GM12865 (cell line): Measurements from ENCODE around the gene LENEP.
"Not testable (repeated sequence)": the region's sequence is repeated elsewhere in the genome, so short reads cannot be mapped to it uniquely, and the experiment has no call there.

Experiments used
- DNase-seq: peaks from one replicate; pipeline ENCODE4 v3.0.0; 2010; ENCODE audit warnings: low read depth
- H3K4me3 ChIP-seq: 2 replicates; pipeline ENCODE4 v1.5.1; 2011; ENCODE audit warnings: mild to moderate bottlenecking, low read depth, low read length, control low read depth
- TF ChIP-seq, protein P1 (sequence below): IDR thresholded peaks from 2 replicates; pipeline ENCODE4 v1.5.1; 2011; ENCODE audit warnings: low read length, control low read depth, low read depth, inconsistent platforms; ENCODE audit not compliant: insufficient read depth; ENCODE audit errors: missing control alignments

The LENEP gene

DNA sequence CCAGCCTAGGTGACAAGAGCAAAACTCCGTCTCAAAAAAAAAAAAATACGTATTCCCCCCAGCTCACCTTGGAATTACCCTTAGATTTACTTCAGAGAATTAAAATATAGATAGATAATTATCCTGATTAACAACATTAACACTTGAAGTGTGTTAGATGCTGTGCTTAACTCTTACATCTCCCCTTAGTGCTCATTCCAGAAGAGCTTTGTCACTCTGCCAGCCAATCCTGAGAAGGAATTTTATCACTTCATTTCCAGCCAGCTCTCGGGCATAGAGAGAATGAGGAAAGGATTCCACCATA lies 21.2 kb upstream of the LENEP start:
- H3K4me3 ChIP-seq = no peak overlapping the region
- TF ChIP-seq, protein P1, sequence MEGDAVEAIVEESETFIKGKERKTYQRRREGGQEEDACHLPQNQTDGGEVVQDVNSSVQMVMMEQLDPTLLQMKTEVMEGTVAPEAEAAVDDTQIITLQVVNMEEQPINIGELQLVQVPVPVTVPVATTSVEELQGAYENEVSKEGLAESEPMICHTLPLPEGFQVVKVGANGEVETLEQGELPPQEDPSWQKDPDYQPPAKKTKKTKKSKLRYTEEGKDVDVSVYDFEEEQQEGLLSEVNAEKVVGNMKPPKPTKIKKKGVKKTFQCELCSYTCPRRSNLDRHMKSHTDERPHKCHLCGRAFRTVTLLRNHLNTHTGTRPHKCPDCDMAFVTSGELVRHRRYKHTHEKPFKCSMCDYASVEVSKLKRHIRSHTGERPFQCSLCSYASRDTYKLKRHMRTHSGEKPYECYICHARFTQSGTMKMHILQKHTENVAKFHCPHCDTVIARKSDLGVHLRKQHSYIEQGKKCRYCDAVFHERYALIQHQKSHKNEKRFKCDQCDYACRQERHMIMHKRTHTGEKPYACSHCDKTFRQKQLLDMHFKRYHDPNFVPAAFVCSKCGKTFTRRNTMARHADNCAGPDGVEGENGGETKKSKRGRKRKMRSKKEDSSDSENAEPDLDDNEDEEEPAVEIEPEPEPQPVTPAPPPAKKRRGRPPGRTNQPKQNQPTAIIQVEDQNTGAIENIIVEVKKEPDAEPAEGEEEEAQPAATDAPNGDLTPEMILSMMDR = no peak
- DNase-seq = no peak

DNA sequence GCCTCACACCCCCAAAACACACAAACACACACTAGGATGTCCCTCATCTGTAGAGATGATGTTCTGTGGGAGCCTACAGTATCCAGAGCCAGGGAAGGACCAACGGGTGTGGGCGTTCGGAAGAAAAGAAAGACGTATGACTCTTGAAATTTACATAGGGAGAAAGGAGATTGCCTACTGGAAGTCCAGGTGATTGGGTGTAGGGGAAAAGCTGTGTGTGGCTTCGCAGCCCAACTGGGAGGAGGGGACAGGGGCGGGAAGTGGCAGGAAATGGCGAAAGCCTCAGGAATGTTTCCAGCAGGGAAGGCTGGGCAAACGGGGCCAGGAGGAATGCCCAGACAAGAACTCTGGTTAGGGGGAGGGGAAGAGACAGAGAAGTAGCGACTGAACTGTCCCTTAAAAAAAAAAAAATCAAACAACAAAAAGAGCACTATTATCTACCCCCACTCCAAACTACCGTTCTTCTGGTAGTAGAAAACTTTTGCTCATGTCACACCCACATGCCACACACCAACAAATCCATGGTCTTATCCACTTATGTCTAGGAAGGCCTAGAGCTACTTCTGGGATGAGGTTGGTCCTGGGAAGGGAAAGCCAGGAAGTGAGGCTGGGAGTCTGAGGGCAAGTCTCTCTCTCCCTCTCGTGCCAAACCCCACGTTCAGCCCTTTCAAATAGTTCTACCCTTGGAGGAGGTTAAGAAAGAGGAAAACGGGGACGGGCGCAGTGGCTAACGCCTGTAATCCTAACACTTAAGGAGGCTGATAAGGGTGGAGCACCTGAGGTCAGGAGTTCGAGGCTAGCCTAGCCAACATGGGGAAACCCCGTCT lies 20.7 kb upstream of the LENEP start:
- peak overlapping the region; percentile 96 for H3K4me3 ChIP-seq
- DNase-seq = no peak
- TF ChIP-seq, protein P1 = no peak

DNA sequence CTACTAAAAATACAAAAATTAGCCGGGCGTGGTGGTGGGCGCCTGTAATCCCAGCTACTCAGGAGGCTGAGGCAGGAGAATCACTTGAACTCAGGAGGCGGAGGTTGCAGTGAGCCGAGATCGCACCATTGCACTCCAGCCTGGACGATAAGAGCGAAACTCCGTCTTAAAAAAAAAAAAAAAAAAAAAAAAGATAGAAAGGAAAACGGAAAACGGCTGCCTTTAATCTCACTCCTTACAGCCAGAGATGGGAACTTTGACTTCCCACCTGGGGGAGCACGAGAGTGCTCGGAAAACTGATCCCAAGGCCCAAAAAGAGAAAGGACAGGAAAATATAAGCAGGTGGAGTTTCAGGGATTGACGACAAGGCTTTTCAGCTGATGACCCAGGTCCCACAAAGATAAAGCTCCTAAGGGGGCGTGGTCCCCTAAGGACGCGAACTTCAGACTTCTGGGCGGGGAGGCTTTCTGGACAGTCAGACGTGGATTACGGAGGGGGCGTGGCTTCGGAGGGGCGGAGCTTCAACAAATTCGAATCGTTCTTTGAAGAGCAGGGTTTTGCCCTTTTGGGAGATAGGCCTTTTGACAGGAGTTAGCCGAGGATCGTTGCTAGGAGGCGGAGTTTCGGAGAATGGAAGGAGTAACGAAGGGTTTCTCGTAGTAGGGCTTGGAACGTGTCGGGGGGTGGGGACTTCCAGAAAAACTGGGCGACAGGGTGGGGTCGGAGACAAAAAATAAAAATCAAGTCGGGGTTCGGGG lies 19.9 kb upstream of the LENEP start:
- peak; percentile 96 for DNase-seq
- TF ChIP-seq, protein P1 = no peak
- peak overlapping the region; percentile 96 for H3K4me3 ChIP-seq

DNA sequence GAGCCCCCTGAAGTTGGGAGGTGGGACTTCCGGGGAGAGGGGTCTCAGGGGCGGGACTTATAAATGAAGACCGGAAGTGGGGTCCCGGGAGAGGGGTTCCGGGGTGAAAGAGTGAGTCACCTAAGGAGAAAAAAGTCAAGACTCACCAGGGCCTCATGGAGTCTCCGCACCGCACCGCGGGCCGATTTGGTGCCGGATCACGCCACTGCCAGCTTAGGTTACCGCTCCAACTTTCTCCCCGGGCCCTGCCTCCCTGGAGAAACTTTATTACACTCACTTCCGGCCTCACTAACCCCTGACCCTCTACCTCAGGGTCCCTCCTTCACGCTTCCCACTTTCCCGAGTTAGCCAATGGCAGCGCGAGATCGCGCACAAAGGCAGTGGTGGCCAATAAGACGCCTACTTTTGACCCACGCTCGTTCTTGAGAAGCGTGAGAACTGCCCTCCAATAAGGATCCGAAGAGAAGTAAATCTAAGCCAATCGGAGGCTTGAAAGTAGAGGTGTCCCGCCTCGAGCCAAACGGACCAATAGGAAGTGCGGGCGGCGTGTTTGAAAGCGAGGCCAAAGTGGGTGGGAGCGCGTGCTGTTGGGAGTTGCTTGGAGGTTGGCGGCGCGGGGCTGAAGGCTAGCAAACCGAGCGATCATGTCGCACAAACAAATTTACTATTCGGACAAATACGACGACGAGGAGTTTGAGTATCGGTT lies 19.1 kb upstream of the LENEP start, which contains the start of gene CKS1B:
CKS1B (plus strand) TSS at position 580 of the 706 bp plus-strand sequence; CDS start at position 645, 65 bp downstream.
- TF ChIP-seq, protein P1 = no peak
- DNase-seq = peak; percentile 100
- H3K4me3 ChIP-seq = peak within 1 kb of the TSS; percentile 96

DNA sequence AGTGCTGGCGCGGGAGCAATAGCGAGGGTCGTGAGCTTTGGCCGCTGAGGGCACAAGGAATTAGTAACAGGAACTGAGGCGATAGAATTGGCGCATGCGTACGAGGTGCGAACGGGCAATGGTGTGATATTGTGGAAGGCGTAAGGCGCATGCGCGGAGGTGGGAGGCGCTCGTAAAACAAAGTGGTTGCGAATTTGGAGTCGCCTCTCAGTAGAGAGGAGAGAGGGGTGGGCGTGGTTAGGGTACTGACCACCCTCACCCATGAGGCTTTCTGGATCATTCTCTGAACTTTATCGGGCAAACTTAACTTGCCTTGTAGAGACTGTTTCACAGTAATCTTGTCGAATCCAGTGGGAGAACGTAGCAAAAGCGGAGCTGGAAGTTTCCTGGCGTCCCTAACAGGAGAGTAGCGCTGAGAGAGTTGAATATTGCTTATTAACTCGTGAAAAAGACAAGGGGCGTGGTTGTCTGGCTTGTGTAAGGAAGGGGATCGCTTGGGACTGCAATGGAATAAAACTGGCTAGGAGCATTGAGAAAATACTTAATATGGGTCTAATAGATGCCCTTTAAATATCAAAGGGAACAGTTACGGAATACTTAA lies 18.5 kb upstream of the LENEP start:
- peak; percentile 98 for DNase-seq
- H3K4me3 ChIP-seq = peak overlapping the region; percentile 96
- TF ChIP-seq, protein P1 = no peak

DNA sequence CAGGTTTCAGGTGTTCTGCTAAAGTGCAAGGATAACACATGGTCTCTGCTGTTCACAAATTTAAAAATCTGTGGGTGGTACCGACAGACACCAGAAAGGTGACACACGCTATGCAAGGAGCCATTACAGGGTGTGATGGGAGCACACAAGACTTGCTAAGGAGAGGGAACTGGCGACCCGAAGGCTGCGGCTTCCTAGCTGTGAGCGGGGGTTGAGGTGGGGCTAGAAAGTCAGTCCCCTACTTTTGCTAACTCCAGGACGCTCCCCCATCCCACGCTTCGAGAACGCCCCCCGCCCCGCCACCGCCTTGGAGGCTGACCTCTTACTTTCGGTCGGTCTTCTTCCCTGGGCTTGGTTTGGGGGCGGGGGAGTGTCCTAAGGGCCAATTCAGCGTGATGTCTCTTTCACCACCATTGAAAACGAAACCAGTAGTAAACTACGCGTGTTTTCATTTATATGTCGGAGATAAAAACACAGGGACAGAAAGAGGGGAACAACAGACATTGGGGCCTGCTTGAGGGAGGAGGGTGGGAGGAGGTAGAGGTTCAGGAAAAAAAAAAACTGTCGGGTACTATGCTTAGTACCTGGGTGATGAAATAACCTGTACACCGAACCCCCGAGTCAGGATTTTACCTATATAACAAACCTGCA lies 17.9 kb upstream of the LENEP start:
- TF ChIP-seq, protein P1 = no peak
- H3K4me3 ChIP-seq = peak overlapping the region; percentile 96
- peak; percentile 82 for DNase-seq

DNA sequence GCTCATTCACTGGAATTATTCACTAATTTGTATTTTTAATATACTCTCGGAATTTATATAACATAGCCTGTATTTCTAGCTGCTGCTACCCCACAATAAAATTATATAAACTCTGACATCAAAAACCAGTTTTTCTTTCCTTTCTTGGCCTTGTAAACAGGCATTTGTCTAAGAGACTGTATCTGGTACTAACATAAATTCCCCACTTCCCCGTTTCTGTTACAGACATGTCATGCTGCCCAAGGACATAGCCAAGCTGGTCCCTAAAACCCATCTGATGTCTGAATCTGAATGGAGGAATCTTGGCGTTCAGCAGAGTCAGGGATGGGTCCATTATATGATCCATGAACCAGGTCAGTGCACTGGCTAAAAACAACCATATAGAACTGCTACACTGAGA lies 15.6 kb upstream of the LENEP start:
- not testable (repeated sequence) for H3K4me3 ChIP-seq

More for the DNA sequence above, 15.6 kb upstream of the LENEP start:
- not testable (repeated sequence) for DNase-seq
